Caki2 (cell line): ENCODE results near the gene TRABD2B. TPM values are rescaled to one million over a fixed set of nuclear protein-coding genes. Genes with fewer than 3 reads are reported as not detected.
A peak's percentile ranks its signal among the peaks of the same experiment; 100 is the strongest.

ENCODE experiments used
- DNase-seq: peaks from one replicate; pipeline ENCODE4 v3.0.0-alpha.2; 2015; ENCODE audit warnings: low read depth
- in situ Hi-C: cut with HindIII; loops from 2 replicates; pipeline ENCODE4 v1.10.0; 2016; ENCODE audit warnings: low sequenced_read_pairs, low pct_unique_long_range_greater_than_20kb, mixed read lengths
- total RNA-seq: library from RNA; depleted of rRNA; stranded (reverse); fragments of >200 nt; shearing (Covaris generic); gene quantifications from 2 replicates; pipeline ENCODE4 v1.2.3, GENCODE V29; 2014; ENCODE audit warnings: low replicate concordance

TRABD2B gene
- total RNA-seq, 1 experiment from 2014 or later: 0.57 TPM

GRCh38 chr1:47876587-47876963 lies 120.6 kb downstream of the TRABD2B start:
- no peak for DNase-seq
- in situ Hi-C loops: no loop called here

- in situ Hi-C loops: no loop called here
- peak; percentile 98 for DNase-seq
Measured at GRCh38 chr1:47875831-47876586, 121.2 kb downstream of the TRABD2B start.

GRCh38 chr1:47875036-47875435 lies 122.1 kb downstream of the TRABD2B start:
- in situ Hi-C loops: no loop called here

GRCh38 chr1:47873337-47873736 lies 123.8 kb downstream of the TRABD2B start:
- no peak for DNase-seq
- in situ Hi-C loops: no loop called here

More at GRCh38 chr1:47875036-47875435, 122.1 kb downstream of the TRABD2B start:
- no peak for DNase-seq

GRCh38 chr1:47872886-47873285 lies 124.3 kb downstream of the TRABD2B start:
- peak; percentile 41 for DNase-seq
- in situ Hi-C loops: no loop called here

- in situ Hi-C loops: no loop called here
- DNase-seq: peak; percentile 87
Measured at GRCh38 chr1:47871799-47872353, 125.3 kb downstream of the TRABD2B start.

GRCh38 chr1:47870946-47871676 lies 126.1 kb downstream of the TRABD2B start:
- in situ Hi-C loops: no loop called here

GRCh38 chr1:47870480-47870879 lies 126.7 kb downstream of the TRABD2B start:
- in situ Hi-C loops: no loop called here
- DNase-seq: no peak

More at GRCh38 chr1:47870946-47871676, 126.1 kb downstream of the TRABD2B start:
- peak; percentile 60 for DNase-seq

- in situ Hi-C loops: no loop called here
- DNase-seq: no peak
Measured at GRCh38 chr1:47868348-47868676, 128.9 kb downstream of the TRABD2B start.

GRCh38 chr1:47867438-47868347 lies 129.5 kb downstream of the TRABD2B start:
- no peak for DNase-seq
- in situ Hi-C loops: no loop called here

- in situ Hi-C loops: no loop called here
- DNase-seq: no peak
Measured at GRCh38 chr1:47866601-47867437, 130.4 kb downstream of the TRABD2B start.

- in situ Hi-C loops: no loop called here
- DNase-seq: peak; percentile 7
Measured at GRCh38 chr1:47865881-47866535, 131.2 kb downstream of the TRABD2B start.

- no peak for DNase-seq
- in situ Hi-C loops: no loop called here
Measured at GRCh38 chr1:47859092-47859743, 138.0 kb downstream of the TRABD2B start.

- in situ Hi-C loops: no loop called here
Measured at GRCh38 chr1:47856996-47857395, 140.2 kb downstream of the TRABD2B start.

GRCh38 chr1:47855230-47855629 lies 142.0 kb downstream of the TRABD2B start:
- in situ Hi-C loops: no loop called here
- no peak for DNase-seq

More at GRCh38 chr1:47856996-47857395, 140.2 kb downstream of the TRABD2B start:
- no peak for DNase-seq

GRCh38 chr1:47854552-47855144 lies 142.5 kb downstream of the TRABD2B start:
- DNase-seq: no peak
- in situ Hi-C loops: no loop called here
